GM21381 (cell line): ENCODE data around the gene MAP3K5.

Experiments used
- ATAC-seq: cut with Tn5 transposase; IDR thresholded peaks from one replicate; pipeline ENCODE4 v1.9.1; 2021; ENCODE audit warnings: mild to moderate bottlenecking, moderate library complexity; ENCODE audit not compliant: unreplicated experiment

The MAP3K5 gene

DNA sequence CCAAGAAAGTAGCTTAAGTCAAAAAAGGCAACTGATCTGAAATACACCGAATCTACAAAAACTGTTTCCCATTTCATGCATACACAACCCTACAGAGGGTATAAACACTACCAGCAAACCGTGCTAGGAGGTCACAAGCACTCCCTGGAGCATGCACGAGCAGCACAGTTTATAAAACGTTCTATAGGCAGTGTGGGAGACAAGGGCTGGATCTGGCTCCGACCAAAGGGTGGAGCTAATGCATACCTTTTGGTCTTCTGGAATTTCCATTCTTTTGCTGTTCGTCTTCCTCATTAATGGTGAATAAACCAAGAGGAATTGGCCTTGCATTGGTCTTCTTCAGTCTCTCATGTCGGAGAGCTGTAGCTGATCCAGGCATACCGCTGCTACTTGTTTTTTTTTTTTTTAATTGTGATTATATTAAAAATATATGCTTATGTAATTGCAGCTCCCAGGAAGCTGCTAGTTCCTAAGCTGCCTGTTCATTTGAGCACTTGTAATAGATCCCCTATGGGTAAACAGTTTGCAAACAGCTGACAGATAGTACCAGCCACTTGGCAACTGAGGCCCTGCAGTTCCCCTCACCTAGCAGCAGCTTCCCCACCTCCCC, 266.6 kb downstream of the MAP3K5 start:
- no peak for ATAC-seq

DNA sequence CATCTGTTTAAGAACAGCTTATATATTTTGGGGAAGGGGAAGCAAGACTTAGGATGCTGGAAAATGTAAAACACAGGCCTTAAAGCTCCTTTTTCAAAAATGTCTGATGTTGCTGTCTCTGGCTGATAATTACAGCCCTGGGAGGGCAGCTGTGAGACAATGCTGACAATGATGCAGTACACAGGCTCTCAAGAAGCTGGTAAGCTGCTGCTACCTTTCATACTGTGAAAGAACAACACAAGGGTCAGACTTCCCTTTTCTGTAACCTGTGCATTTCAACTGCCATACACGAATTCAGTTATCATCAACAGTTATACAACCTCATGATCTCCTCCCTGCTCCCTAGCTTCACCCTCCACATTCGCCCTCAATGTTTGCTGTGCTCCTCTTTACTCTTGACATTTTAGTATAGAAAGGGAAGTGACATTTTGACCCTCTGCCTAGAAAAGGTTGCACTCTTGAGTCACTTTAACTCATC, 267.3 kb downstream of the MAP3K5 start:
- no peak for ATAC-seq

DNA sequence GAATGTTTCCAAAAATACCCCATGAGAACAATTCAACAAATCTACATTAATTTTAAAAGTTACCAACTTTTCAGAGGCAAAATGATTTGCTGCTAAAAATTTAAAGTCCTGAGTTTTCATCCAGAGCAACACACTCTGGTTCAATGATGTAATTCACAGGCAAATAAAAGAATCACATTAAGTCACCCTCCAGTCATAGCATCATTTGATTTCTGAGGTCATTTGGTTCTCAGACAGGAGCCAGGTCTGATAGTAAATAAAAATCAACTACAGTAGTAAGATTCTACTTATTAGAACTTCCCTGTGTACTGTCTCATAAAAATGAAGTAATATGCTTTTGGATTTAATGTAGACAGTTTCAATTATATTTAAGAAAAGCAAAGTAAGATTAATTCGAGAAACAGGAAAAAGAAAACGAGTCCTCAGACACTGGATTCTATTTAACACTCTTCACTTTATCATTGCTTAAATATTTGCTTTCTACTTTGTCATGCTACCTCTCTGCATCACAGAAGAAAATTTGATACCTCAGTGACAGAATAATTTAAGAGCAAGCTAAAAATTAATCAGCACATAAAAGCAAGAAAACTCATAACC, 267.8 kb downstream of the MAP3K5 start:
- no peak for ATAC-seq

DNA sequence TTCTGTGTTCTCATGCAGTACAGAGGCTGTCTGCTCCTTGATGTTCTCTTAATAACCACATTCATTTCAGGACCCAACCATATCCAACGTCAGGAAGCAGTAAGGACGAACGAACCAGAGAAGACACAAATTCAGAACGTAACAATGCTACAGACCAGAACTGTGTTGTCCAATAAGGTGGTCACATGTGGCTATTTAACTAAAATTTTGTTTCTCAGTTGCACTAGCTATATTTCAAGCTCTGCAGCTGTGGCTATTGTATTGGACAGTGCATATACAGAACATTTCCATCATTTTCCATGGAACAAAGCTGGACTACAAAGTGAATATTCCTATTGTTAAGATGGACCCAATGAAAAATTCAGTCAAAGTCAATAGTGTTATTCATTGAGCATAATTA, 269.1 kb downstream of the MAP3K5 start:
- no peak for ATAC-seq

DNA sequence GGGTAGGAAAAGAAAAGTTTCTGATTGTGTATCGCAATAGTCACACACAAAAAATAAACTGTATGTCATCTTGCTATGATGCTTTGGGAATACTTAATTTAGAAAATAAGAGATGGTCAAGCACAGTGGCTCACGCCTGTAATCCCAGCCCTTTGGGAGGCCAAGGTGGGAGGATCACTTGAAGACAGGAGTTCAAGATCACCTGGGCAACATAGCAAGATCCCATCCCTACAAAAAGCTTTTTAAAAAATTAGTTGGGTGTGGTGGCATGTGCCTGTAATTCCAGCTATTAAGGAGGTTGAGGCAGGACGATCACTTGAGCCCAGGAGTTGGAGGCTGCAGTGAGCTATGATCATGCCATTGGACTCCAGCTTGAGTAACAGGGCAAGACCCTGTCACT, 269.6 kb downstream of the MAP3K5 start:
- ATAC-seq: no peak

DNA sequence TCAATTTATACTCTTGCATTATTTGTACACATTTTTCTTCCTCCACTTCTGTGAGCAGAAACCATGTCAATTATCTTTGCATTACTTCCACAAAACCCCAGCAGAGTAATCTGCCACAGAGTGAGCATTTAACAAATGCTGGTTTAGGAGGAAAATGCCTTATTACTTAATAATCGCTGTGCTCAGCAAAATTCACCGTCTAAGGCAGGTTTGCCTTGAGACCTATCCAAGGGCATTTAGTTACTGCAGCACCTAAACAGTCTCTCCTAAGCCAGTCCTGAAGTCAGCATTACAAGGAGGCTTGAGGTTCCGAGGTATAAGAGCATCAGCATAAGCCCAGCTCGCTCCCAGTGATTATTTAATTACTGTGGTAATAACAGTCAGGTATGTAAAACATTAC, 270.4 kb downstream of the MAP3K5 start:
- ATAC-seq: no peak

DNA sequence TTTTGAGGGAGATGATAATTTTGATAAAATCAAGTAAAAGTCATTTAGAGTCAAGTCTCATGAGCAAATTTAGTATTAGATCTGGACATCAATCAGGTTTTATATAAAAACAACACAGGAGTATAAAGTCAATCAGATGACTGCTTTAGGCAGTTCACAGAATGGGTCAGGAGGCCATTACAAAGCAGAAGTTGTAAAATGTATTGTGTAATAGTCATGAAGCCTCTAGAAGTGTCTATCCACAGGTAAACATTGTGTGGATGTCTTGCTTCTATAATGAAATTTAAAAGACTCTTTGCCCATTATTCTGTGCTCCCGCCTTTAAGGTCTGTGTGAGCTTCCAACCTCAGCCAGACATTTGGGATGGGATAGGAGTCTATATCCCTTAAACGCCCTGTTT, 270.9 kb downstream of the MAP3K5 start:
- no peak for ATAC-seq

DNA sequence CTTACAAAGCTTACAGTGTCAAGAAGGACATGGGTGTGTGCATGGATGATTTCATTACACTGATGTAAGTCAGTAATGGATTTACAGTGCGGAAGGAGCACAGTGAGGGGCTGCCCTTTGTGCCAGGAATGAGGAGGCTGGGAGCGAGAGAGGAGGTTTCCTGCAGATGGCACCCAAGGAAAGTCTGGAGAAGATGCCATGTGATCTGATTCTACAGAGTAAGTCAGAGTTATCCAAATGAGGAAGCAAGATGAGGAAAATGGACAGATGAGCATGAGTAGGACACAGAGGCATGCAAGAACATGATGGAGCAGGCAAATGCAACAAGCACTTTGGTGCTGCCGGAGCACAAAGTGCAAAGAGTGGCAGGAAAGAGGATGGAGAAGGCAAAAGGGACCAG, 271.8 kb downstream of the MAP3K5 start:
- no peak for ATAC-seq

DNA sequence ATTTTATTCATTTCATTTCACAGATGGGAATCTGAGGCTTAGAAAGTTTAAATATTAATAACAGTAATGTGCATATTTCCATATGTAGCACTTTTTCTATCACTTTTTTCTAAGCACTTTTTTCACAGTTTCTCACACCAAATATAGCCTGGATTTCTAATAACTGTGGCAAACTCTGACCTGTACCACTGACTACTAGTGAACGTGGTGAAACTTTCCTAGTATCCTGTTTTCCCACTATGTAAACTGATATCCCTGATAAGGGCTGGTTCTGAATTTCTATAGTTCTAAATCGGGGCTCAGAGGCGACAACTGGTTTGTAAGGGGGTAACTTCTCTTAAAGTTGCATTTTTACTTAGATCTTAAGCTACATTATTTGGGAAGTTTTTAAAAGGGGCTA, 274.7 kb downstream of the MAP3K5 start:
- no peak for ATAC-seq

DNA sequence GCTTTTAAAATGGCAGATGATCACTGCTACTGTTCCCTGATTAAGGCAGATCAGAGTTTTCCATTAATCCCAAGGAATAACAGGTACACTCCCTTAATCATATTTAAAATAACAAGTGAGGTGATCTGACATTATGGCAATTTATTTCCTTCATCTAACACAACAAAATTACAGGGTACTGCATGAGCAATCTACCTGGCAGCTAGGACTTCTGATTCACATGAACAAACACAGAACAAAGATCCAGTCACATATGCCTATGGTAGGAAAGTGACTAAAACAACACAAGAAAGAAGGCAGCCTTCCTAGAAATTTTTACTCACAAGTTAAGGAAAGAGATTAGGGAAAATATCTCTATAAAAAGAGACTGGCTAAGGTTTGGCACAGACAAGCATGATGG, 275.3 kb downstream of the MAP3K5 start:
- no peak for ATAC-seq

DNA sequence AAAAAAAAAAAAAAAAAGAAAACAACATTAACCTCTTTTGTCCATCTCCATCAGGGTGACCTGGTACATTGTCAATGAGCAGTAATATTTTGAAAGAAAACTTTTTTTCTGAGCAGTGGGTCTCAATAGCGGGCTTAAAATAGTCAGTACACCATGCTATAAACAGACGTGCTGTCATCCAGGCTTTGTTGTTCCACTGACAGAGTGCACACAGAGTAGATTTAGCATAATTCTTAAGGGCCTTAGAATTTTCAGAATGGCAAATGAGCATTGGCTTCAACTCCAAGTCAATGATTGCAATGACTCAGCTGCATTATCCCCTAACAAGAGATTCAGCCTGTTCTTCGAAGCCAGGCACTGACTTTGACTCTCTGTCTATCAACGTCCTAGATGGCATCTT, 277.7 kb downstream of the MAP3K5 start:
- no peak for ATAC-seq

DNA sequence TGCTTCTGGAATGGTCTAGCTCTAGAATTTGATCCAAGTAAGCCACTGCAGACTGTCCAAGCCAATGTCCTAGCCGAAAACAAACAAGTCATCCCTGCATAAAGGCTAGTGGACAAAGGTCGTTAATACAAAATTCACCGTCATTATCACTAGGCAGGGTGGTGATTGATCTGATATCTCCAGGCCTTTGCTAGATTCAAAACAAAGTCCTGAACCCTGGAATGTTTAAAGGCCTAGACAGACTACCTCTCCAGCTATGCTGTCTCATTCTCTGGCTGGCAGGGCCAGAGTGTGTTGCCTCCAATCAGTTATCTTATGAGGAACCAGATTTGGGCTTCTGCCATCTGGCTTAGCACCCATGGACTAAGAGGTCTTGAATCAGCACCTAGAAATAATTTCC, 280.4 kb downstream of the MAP3K5 start:
- no peak for ATAC-seq

DNA sequence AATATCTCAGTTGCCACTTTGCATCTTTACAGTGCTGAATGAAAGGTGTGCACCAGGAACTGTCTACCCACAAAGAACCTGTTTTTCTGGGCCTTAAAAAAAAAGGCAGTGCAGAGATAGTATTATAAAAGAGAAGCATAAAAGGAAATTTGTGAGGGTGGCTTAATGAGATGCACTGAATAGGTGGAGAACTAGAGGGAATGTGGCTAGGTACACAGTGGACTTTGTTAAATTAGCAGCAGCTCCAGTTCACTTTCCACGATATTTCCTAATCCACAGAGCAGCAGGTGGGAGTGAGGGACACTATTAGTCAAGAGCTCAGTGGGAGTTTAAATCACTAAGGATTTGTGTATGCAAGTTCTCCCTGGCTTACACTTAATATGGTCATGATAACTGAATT, 280.9 kb downstream of the MAP3K5 start:
- no peak for ATAC-seq

DNA sequence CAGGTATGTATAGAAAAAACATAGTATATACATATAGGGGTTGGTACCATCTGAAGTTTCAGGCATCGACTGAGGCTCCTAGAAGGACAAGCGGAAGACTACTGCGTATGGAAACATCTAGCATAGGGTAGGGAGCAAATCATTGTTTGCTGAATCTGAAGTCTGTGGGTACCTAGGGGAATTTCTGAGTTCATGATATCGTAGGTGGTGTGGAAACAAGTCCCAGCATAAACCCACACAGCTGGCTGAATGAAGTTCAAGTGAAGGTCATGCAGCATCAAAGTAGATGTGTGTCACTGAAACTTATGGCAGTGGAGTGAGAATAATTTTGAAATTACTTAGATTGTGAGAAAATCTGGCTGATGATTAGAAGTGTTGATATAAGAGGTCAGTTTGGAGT, 281.5 kb downstream of the MAP3K5 start:
- ATAC-seq: no peak

DNA sequence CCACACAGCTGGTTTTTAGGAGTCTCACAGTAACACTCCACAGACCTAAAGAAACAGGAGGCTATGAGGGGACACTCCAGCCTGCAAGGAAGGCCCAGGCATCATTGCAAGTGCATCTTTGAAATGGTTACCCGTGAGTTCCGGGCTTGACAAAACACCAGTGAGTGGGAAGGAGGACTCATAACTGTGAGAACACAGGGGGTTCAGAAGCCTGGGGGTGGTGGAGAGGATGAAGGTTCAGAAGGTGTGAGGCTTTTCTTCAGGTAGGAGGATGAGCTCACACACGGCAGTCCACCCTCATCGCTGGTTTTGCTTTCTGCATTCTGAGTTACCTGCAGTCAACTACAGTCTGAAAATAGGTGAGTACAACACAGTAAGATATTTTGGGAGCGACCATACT, 282.0 kb downstream of the MAP3K5 start:
- no peak for ATAC-seq

DNA sequence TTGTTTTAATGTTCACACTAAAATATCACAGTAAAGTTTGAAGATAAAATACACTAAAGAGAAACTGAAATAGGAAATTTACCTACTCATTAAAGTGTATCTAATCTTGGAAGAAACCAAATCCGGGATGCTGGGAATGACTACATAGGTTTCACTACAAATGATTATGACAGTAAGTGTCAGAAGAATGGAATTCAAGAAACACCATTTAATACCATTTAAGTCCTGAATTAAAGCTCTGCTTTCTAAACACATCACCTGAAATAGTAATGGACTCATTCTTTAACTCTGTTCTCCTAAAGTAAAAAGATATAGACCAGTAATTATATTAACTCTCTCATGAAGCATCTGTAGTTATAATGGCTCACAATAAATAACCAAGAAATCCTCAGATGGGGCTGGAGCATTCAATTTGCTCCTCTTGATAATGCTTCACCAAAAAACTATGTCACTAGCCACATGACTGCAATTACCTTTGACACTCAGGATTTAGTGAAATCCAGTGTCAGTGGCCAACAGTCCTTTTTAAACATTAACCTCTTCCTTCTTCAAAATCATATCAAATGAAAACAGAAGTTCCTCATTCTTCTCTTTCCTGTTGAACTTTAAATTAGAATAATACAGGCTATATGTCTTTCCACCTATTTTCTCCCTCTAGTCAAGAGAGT, 283.4 kb downstream of the MAP3K5 start:
- ATAC-seq: no peak
